HEK293T (cell line): ENCODE results near the gene COL5A1.

Experiments used
- ARNT ChIP-seq: fragments of 450-650 bp; IDR thresholded peaks from 2 replicates; pipeline ENCODE4 v1.6.1; 2017; ENCODE audit warnings: mild to moderate bottlenecking
- ELF4 ChIP-seq: fragments of 450-650 bp; IDR thresholded peaks from 2 replicates; pipeline ENCODE4 v1.6.1; 2017; ENCODE audit warnings: antibody characterized with exemption
- FOXM1 ChIP-seq: fragments of 450-650 bp; IDR thresholded peaks from 2 replicates; pipeline ENCODE4 v1.6.1; 2017; ENCODE audit warnings: mild to moderate bottlenecking, borderline replicate concordance
- LEF1 ChIP-seq: fragments of 450-650 bp; IDR thresholded peaks from 2 replicates; pipeline ENCODE4 v1.6.1; 2017; ENCODE audit warnings: mild to moderate bottlenecking, borderline replicate concordance
- NFRKB ChIP-seq: fragments of 450-650 bp; IDR thresholded peaks from 2 replicates; pipeline ENCODE4 v1.6.1; 2016; ENCODE audit warnings: mild to moderate bottlenecking, moderate library complexity
- PKNOX1 ChIP-seq: fragments of 450-650 bp; IDR thresholded peaks from 2 replicates; pipeline ENCODE4 v1.6.1; 2016
- SP1 ChIP-seq: fragments of 450-650 bp; IDR thresholded peaks from 2 replicates; pipeline ENCODE4 v1.6.1; 2017

DNA sequence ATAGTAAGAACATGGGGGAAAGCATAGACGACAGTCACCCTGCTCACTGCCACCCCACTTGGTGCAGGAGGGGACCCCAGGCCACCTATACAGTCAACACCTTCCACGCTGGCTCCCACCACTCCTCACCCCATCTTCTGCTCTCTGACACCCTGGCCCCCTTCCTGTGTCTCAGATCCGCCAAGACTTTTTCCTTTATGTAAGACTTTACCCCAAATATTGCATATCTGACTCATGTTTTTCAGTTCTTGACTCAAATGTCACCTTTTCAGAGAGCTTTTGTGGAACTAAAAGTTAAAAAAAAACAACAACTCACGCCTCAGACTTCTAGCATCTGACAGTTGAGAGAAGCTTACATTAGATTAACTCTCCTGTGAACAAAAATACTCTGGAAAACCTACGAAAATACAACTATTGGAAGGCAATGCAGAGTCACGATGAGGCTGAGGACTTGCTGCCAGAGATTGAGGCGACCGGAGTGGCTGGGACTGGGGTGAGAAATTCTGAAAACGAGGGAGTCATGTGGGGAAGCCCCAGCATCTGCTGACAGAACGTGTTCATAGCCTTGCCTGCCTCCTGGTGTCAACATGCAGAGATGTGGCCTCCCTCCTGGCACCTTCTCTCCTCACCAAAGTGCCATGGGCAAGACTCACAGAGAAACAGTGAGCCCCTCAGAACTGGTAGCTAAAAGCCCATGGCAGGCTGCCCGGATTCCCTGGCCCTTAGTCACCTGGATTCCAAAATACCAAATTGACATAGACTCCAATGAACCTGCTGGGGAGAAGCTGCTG is 216.6 kb downstream of the COL5A1 start:
- TF ChIP-seq SP1 (no peak), FOXM1 (no peak), LEF1 (no peak), NFRKB (no peak), PKNOX1 (no peak), ELF4 (no peak), ARNT (no peak)
